Parathyroid adenoma (tissue), 2 donors: Measurements from ENCODE around the gene FNDC3B.

ENCODE experiments used
- H2AFZ ChIP-seq: fragments of 300-600 bp; sonication (generic); one replicate; pipeline ENCODE4 v1.7.0; 2017; ENCODE audit warnings: antibody characterized with exemption, mild to moderate bottlenecking
- H3K27ac ChIP-seq: fragments of 300-600 bp; sonication (generic); one replicate; pipeline ENCODE4 v1.7.0; 2017
- H3K27me3 ChIP-seq: fragments of 300-600 bp; sonication (generic); one replicate; pipeline ENCODE4 v1.7.0; 2017; ENCODE audit warnings: low read length; ENCODE audit not compliant: control insufficient read depth, insufficient read depth
- H3K36me3 ChIP-seq: fragments of 300-600 bp; sonication (generic); one replicate; pipeline ENCODE4 v1.7.0; 2017; ENCODE audit warnings: low read length; ENCODE audit not compliant: control insufficient read depth, insufficient read depth
- H3K4me1 ChIP-seq: fragments of 300-600 bp; sonication (generic); one replicate; pipeline ENCODE4 v1.7.0; 2017; ENCODE audit warnings: control low read depth
- H3K4me2 ChIP-seq: fragments of 300-600 bp; sonication (generic); one replicate; pipeline ENCODE4 v1.7.0; 2017; ENCODE audit warnings: low read length
- H3K4me3 ChIP-seq: fragments of 300-600 bp; sonication (generic); one replicate; pipeline ENCODE4 v1.7.0; 2017; ENCODE audit warnings: low read depth, low read length
- H3K79me2 ChIP-seq: fragments of 300-600 bp; sonication (generic); one replicate; pipeline ENCODE4 v1.7.0; 2017; ENCODE audit warnings: control low read depth
- H3K9ac ChIP-seq: fragments of 300-600 bp; sonication (generic); one replicate; pipeline ENCODE4 v1.7.0; 2017; ENCODE audit warnings: mild to moderate bottlenecking
- H3K9me3 ChIP-seq: fragments of 300-600 bp; sonication (generic); one replicate; pipeline ENCODE4 v1.7.0; 2017; ENCODE audit warnings: low read length; ENCODE audit not compliant: control insufficient read depth
- TF ChIP-seq, protein P1 (sequence below): fragments of 300-600 bp; sonication (generic); IDR thresholded peaks from one replicate; pipeline ENCODE4 v1.7.0; 2017; ENCODE audit warnings: antibody characterized with exemption, mild to moderate bottlenecking
- donor health status: primary hyperparathyroidism.

The FNDC3B gene

GRCh38 chr3:172186607-172187006 is 147.2 kb downstream of the FNDC3B start:
- H3K9ac ChIP-seq: no peak overlapping the region
- no peak overlapping the region for H3K4me3 ChIP-seq
- peaks cover 9% of the 10 kb centered on the region for H3K4me1 ChIP-seq
- no peaks in the 10 kb centered on the region for H3K9me3 ChIP-seq
- TF ChIP-seq, protein P1, sequence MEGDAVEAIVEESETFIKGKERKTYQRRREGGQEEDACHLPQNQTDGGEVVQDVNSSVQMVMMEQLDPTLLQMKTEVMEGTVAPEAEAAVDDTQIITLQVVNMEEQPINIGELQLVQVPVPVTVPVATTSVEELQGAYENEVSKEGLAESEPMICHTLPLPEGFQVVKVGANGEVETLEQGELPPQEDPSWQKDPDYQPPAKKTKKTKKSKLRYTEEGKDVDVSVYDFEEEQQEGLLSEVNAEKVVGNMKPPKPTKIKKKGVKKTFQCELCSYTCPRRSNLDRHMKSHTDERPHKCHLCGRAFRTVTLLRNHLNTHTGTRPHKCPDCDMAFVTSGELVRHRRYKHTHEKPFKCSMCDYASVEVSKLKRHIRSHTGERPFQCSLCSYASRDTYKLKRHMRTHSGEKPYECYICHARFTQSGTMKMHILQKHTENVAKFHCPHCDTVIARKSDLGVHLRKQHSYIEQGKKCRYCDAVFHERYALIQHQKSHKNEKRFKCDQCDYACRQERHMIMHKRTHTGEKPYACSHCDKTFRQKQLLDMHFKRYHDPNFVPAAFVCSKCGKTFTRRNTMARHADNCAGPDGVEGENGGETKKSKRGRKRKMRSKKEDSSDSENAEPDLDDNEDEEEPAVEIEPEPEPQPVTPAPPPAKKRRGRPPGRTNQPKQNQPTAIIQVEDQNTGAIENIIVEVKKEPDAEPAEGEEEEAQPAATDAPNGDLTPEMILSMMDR: no peak
- H3K27ac ChIP-seq: no peak overlapping the region
- H3K36me3 ChIP-seq: no peaks in the 10 kb centered on the region
- H3K4me2 ChIP-seq: no peak overlapping the region
- H3K79me2 ChIP-seq: peaks cover 8% of the 10 kb centered on the region
- H2AFZ ChIP-seq: no peak overlapping the region
- H3K27me3 ChIP-seq: no peaks in the 10 kb centered on the region

GRCh38 chr3:172187511-172187910 is 148.1 kb downstream of the FNDC3B start:
- H3K4me1 ChIP-seq: peaks cover 6% of the 10 kb centered on the region
- no peaks in the 10 kb centered on the region for H3K36me3 ChIP-seq
- no peak overlapping the region for H3K27ac ChIP-seq
- TF ChIP-seq, protein P1: no peak
- H3K9me3 ChIP-seq: no peaks in the 10 kb centered on the region
- no peak overlapping the region for H3K4me3 ChIP-seq
- no peak overlapping the region for H3K4me2 ChIP-seq
- no peaks in the 10 kb centered on the region for H3K27me3 ChIP-seq
- no peak overlapping the region for H3K9ac ChIP-seq
- no peak overlapping the region for H2AFZ ChIP-seq
- peaks cover 11% of the 10 kb centered on the region for H3K79me2 ChIP-seq

GRCh38 chr3:172188511-172188910 is 149.1 kb downstream of the FNDC3B start:
- Histone ChIP-seq H3K27me3 (no peaks in the 10 kb centered on the region), H2AFZ (no peak overlapping the region), H3K27ac (no peak overlapping the region), H3K4me1 (peaks cover 8% of the 10 kb centered on the region), H3K79me2 (peaks cover 14% of the 10 kb centered on the region), H3K4me2 (no peak overlapping the region), H3K9me3 (no peaks in the 10 kb centered on the region), H3K36me3 (no peaks in the 10 kb centered on the region), H3K9ac (no peak overlapping the region), H3K4me3 (no peak overlapping the region)
- TF ChIP-seq, protein P1: no peak

DNA sequence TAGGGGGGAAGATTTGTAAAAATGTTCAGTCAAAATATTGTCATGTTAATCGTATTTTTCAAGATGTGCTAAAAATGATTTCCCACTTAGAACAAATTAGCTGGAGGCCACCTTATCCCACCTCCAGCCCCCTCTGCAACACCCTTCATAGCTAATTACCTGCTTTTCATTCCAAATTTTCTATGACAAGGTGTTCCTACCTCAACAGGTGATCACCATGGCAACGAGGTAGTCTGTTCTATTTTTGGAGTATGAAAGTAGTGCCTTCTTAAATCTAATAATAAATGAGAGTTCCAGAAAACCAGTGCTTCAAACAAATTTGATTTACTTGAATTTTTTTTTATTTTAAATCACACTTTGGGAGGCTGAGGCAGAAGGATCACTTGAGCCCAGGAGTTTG is 149.8 kb downstream of the FNDC3B start:
- H3K79me2 ChIP-seq: peaks cover 14% of the 10 kb centered on the region

More for the DNA sequence above, 149.8 kb downstream of the FNDC3B start:
- TF ChIP-seq, protein P1: no peak
- H3K4me3 ChIP-seq: no peak overlapping the region
- H3K9me3 ChIP-seq: no peaks in the 10 kb centered on the region
- no peaks in the 10 kb centered on the region for H3K27me3 ChIP-seq
- peak overlapping the region; percentile 26 for H3K4me2 ChIP-seq
- H3K9ac ChIP-seq: no peak overlapping the region
- H3K27ac ChIP-seq: no peak overlapping the region
- peaks cover 9% of the 10 kb centered on the region for H3K4me1 ChIP-seq
- H3K36me3 ChIP-seq: no peaks in the 10 kb centered on the region
- no peak overlapping the region for H2AFZ ChIP-seq
